K562 (cell line): ENCODE measurements around the gene SSR4. TPM values are rescaled to one million over a fixed set of nuclear protein-coding genes. Genes with fewer than 3 reads are reported as not detected.
A peak's percentile ranks its signal among the peaks of the same experiment; 100 is the strongest.

Experiments
- ARID4B ChIP-seq: sonication (generic); formaldehyde crosslinking; IDR thresholded peaks from 2 replicates; pipeline ENCODE4 v1.8.0; 2022; ENCODE audit warnings: mild to moderate bottlenecking, missing genetic modification reagents
- MCM7 ChIP-seq, 2 experiments: fragments of 450-650 bp; IDR thresholded peaks; 2 replicates each; pipeline ENCODE4 v1.6.1; 2016 to 2018
- NCOR1 ChIP-seq: fragments of 450-650 bp; IDR thresholded peaks from 2 replicates; pipeline ENCODE4 v1.6.1; 2016; ENCODE audit warnings: mild to moderate bottlenecking, moderate library complexity
- NONO ChIP-seq, 2 experiments: fragments of 200-400 bp in 1 of 2; fragments of 450-650 bp in 1 of 2; formaldehyde crosslinking in 1 of 2; IDR thresholded peaks; 2 replicates each; pipeline ENCODE4 v1.6.1; 2017; ENCODE audit warnings: low read depth in 2 of 2, mild to moderate bottlenecking in 2 of 2, moderate library complexity in 2 of 2, low read length in 1 of 2
- POLR2AphosphoS5 ChIP-seq: IDR thresholded peaks from 2 replicates; pipeline ENCODE4 v1.6.1; 2011; ENCODE audit warnings: mild to moderate bottlenecking, low read depth, low read length, moderate library complexity; ENCODE audit not compliant: control insufficient read depth, insufficient read depth
- SAP30 ChIP-seq: fragments of 200-600 bp; sonication (generic); IDR thresholded peaks from 2 replicates; pipeline ENCODE4 v1.6.1; 2012; ENCODE audit warnings: borderline replicate concordance, low read depth, mild to moderate bottlenecking, moderate library complexity, low read length, control low read depth, inconsistent platforms; ENCODE audit not compliant: insufficient read depth, poor library complexity, severe bottlenecking
- SUPT5H ChIP-seq: fragments of 450-650 bp; IDR thresholded peaks from 2 replicates; pipeline ENCODE4 v1.6.1; 2016
- TAF9B ChIP-seq: fragments of 450-650 bp; IDR thresholded peaks from 2 replicates; pipeline ENCODE4 v1.6.1; 2018; ENCODE audit warnings: mild to moderate bottlenecking; ENCODE audit not compliant: partially characterized antibody
- ZBTB11 ChIP-seq, 3 experiments: fragments of 200-800 bp in 1 of 3; fragments of 250-450 bp in 1 of 3; fragments of 450-650 bp in 1 of 3; sonication (Bioruptor Pico) in 1 of 3; sonication (Bioruptor generic) in 1 of 3; formaldehyde crosslinking in 1 of 3; IDR thresholded peaks; 2 replicates each; pipeline versions ENCODE4 v1.6.1 to v1.8.0; 2016 to 2022; ENCODE audit warnings: mild to moderate bottlenecking in 2 of 3, missing genetic modification characterization in 2 of 3, missing compliant biosample characterization in 1 of 3, moderate library complexity in 1 of 3
- ZNF354B ChIP-seq: fragments of 250-450 bp; sonication (Bioruptor Pico); IDR thresholded peaks from 2 replicates; pipeline ENCODE4 v1.4.0; 2020
- polyA plus RNA-seq, 8 experiments: library from polyadenylated mRNA; depleted of rRNA in 4 of 8; stranded (reverse) in 5 of 8; unstranded in 3 of 8; fragments of >200 nt; fragmentation: Nextera tagmentation in 2 of 8; fragmentation: Illumina TruSeq in 1 of 8; extraction: Ambion mirVana in 2 of 8; extraction: Trizol in 1 of 8; gene quantifications; 2 replicates each; pipeline versions ENCODE4 v1.2.1 to v1.2.3, GENCODE V29; 2011 to 2014; ENCODE audit warnings: inconsistent platforms in 1 of 8, missing spikeins in 1 of 8
- total RNA-seq, 7 experiments: library from RNA; depleted of rRNA in 6 of 7; stranded (reverse); fragments of >200 nt in 6 of 7; fragmentation: Illumina TruSeq in 2 of 7; extraction: Trizol in 2 of 7; gene quantifications; 2 replicates each; pipeline versions ENCODE4 v1.2.1 to v1.2.3, GENCODE V29; 2011 to 2021; ENCODE audit warnings: low replicate concordance in 1 of 7

The SSR4 gene
- total and polyA plus RNA-seq, 9 of the 15 experiments (the other 6 are each of a cell fraction or from before 2014, with no cell fraction given): 146 to 492 (median 272) TPM

- TF ChIP-seq POLR2AphosphoS5 (peak; percentile 85), ZNF354B (CRISPR knock-in tag) (no peak), MCM7 (IDR thresholded peaks at IDR 0.05) (no peak), ARID4B (CRISPR knock-in tag) (no peak), ZBTB11 (CRISPR knock-in tag; IDR thresholded peaks at IDR 0.05) (peak in 2 of 3 experiments; percentile 77 to 96; a peak in 4 of 6 replicates), SUPT5H (peak; percentile 40), TAF9B (peak; percentile 42), SAP30 (peak; percentile 11), NCOR1 (peak; percentile 90), NONO (IDR thresholded peaks at IDR 0.05; ENCODE audit: low read depth in 2 of 2, low read length in 1 of 2) (0 out of 4 replicates have a peak, but pooled peaks of 1 of the 2 experiments have one; percentile 49)
Observed at GRCh38 chrX:153765138-153766079, 29.1 kb upstream of the SSR4 start (continued).
